HCT116 (cell line): Measurements from ENCODE around the gene SERP1. TPM values are rescaled to one million over a fixed set of nuclear protein-coding genes. Genes with fewer than 3 reads are reported as not detected.

Experiments used
- ATAC-seq: fragments of 200-7000 bp; cut with Tn5 transposase; 2 replicates; pipeline ENCODE4 v1.9.1; 2020; ENCODE audit warnings: mild to moderate bottlenecking, moderate library complexity
- BruUV-seq: library from RNA; stranded (reverse); fragments of 400-500 nt; replicated peaks from 2 replicates; lab custom pipeline; 2021; lab: Mats Ljungman, UMichigan
- CTCF ChIA-PET: fragments of 300-600 bp; sonication (Branson Sonifier 250); formaldehyde crosslinking; loops from one replicate; lab custom pipeline; 2021; ENCODE audit warnings: antibody characterized with exemption; lab: Charles Lee
- POLR2A ChIA-PET: fragments of 300-600, 350-600 bp; sonication (Branson Sonifier 250); formaldehyde crosslinking; loops from one replicate; lab custom pipeline; 2021; ENCODE audit warnings: antibody characterized with exemption; lab: Charles Lee
- RAD21 ChIA-PET, 2 experiments: fragments of 300-600 bp; sonication (Branson Sonifier 250); formaldehyde crosslinking; loops; one replicate each; lab custom pipeline; 2023; ENCODE audit warnings: low total read pairs in 2 of 2; ENCODE audit not compliant: uncharacterized antibody in 2 of 2, unreplicated experiment in 2 of 2, low non-redundant PET in 1 of 2; lab: Charles Lee
- DNase-seq: peaks from one replicate; pipeline ENCODE4 v3.0.0-alpha.2; 2010; ENCODE audit warnings: low read depth, low spot score
- H2AFZ ChIP-seq: fragments of 200-600 bp; shearing (Covaris generic), sonication (generic); 2 replicates; pipeline ENCODE4 v1.6.1; 2017; ENCODE audit warnings: low read depth, mixed run types, mixed read lengths, antibody characterized with exemption, low read length; ENCODE audit not compliant: poor library complexity, severe bottlenecking
- H3K27ac ChIP-seq: 2 replicates; pipeline ENCODE4 v1.5.1; 2012; ENCODE audit warnings: low read depth, low read length
- H3K27me3 ChIP-seq: fragments of 200-600 bp; sonication (generic); 2 replicates; pipeline ENCODE4 v1.6.1; 2016; ENCODE audit warnings: mixed run types, low read length, mixed read lengths; ENCODE audit not compliant: insufficient read depth
- H3K36me3 ChIP-seq, 2 experiments: fragments of 200-500 bp in 1 of 2; fragments of 200-600 bp in 1 of 2; sonication (Bioruptor generic) in 1 of 2; sonication (generic) in 1 of 2; 2 replicates each; pipeline versions ENCODE4 v1.5.1 to v1.6.1; 2014 to 2016; ENCODE audit warnings: low read length in 2 of 2, inconsistent platforms in 1 of 2, mixed read lengths in 1 of 2, mixed run types in 1 of 2; ENCODE audit not compliant: insufficient read depth in 2 of 2, control insufficient read depth in 1 of 2
- H3K4me1 ChIP-seq, 2 experiments: fragments of 200-600 bp in 1 of 2; sonication (generic) in 1 of 2; 2 replicates each; pipeline versions ENCODE4 v1.5.1 to v1.6.1; 2012 to 2017; ENCODE audit warnings: low read length in 2 of 2, inconsistent platforms in 1 of 2, mild to moderate bottlenecking in 1 of 2, mixed read lengths in 1 of 2, mixed run types in 1 of 2, moderate library complexity in 1 of 2; ENCODE audit not compliant: insufficient read depth in 2 of 2, control insufficient read depth in 1 of 2
- H3K4me2 ChIP-seq: fragments of 200-600 bp; sonication (generic); 2 replicates; pipeline ENCODE4 v1.6.1; 2017; ENCODE audit warnings: mixed run types, low read length, mixed read lengths
- H3K4me3 ChIP-seq, 2 experiments: fragments of 200-600 bp in 1 of 2; sonication (generic) in 1 of 2; replicated peaks in 1 of 2; 2 replicates each; pipeline ENCODE4 v1.5.1; 2011 to 2016; ENCODE audit warnings: low read length in 2 of 2, control low read depth in 1 of 2, low read depth in 1 of 2, mild to moderate bottlenecking in 1 of 2, mixed read lengths in 1 of 2, mixed run types in 1 of 2
- H3K79me2 ChIP-seq: fragments of 200-600 bp; sonication (generic); 2 replicates; pipeline ENCODE4 v1.6.1; 2017; ENCODE audit warnings: mild to moderate bottlenecking, mixed run types, low read length, moderate library complexity, mixed read lengths; ENCODE audit not compliant: insufficient read depth
- H3K9ac ChIP-seq: fragments of 200-600 bp; sonication (generic); 2 replicates; pipeline ENCODE4 v1.6.1; 2016; ENCODE audit warnings: low read length, mixed read lengths
- H3K9me2 ChIP-seq: fragments of 200-600 bp; sonication (generic), shearing (Covaris generic); 2 replicates; pipeline ENCODE4 v1.6.1; 2017; ENCODE audit warnings: mixed run types, mild to moderate bottlenecking, moderate library complexity; ENCODE audit not compliant: insufficient read depth
- H3K9me3 ChIP-seq, 2 experiments: fragments of 200-500 bp in 1 of 2; fragments of 200-600 bp in 1 of 2; sonication (Bioruptor generic) in 1 of 2; sonication (generic) in 1 of 2; 2 replicates each; pipeline ENCODE4 v1.6.1; 2014 to 2017; ENCODE audit warnings: low read length in 2 of 2, mixed read lengths in 2 of 2, inconsistent platforms in 1 of 2, low read depth in 1 of 2, mild to moderate bottlenecking in 1 of 2, mixed run types in 1 of 2, moderate library complexity in 1 of 2; ENCODE audit not compliant: control insufficient read depth in 1 of 2, insufficient read depth in 1 of 2
- H4K20me1 ChIP-seq: fragments of 200-600 bp; sonication (generic), shearing (Covaris generic); 2 replicates; pipeline ENCODE4 v1.6.1; 2017; ENCODE audit warnings: mixed run types, mild to moderate bottlenecking, moderate library complexity; ENCODE audit not compliant: insufficient read depth
- ATF3 ChIP-seq: IDR thresholded peaks from 2 replicates; pipeline ENCODE4 v1.6.1; 2012
- CBX3 ChIP-seq: IDR thresholded peaks from 2 replicates; pipeline ENCODE4 v1.6.1; 2012; ENCODE audit warnings: low read depth
- CEBPB ChIP-seq: IDR thresholded peaks from 2 replicates; pipeline ENCODE4 v1.6.1; 2012; ENCODE audit warnings: low read depth
- EGR1 ChIP-seq: IDR thresholded peaks from 2 replicates; pipeline ENCODE4 v1.6.1; 2012; ENCODE audit warnings: low read depth
- ELF1 ChIP-seq: IDR thresholded peaks from 2 replicates; pipeline ENCODE4 v1.6.1; 2012; ENCODE audit warnings: low read depth, borderline replicate concordance
- EZH2 ChIP-seq: fragments of 200-600 bp; sonication (generic); IDR thresholded peaks from 2 replicates; pipeline ENCODE4 v1.6.1; 2017; ENCODE audit warnings: antibody characterized with exemption, mixed run types
- EZH2phosphoT487 ChIP-seq: fragments of 200-600 bp; IDR thresholded peaks from 2 replicates; pipeline ENCODE4 v1.6.1; 2018; ENCODE audit warnings: antibody characterized with exemption, borderline replicate concordance
- FOSL1 ChIP-seq: IDR thresholded peaks from 2 replicates; pipeline ENCODE4 v1.6.1; 2012; ENCODE audit warnings: low read depth
- JUND ChIP-seq: IDR thresholded peaks from 2 replicates; pipeline ENCODE4 v1.6.1; 2012
- POLR2A ChIP-seq: IDR thresholded peaks from 2 replicates; pipeline ENCODE4 v1.7.0; 2011; ENCODE audit warnings: borderline replicate concordance; ENCODE audit not compliant: insufficient read depth, insufficient read length; ENCODE audit errors: extremely low read depth
- REST ChIP-seq: IDR thresholded peaks from 2 replicates; pipeline ENCODE4 v1.6.1; 2012; ENCODE audit warnings: low read depth
- SIN3A ChIP-seq: IDR thresholded peaks from 2 replicates; pipeline ENCODE4 v1.6.1; 2012; ENCODE audit warnings: low read depth
- SRF ChIP-seq: IDR thresholded peaks from 2 replicates; pipeline ENCODE4 v1.6.1; 2012; ENCODE audit warnings: low read depth
- YY1 ChIP-seq: IDR thresholded peaks from 2 replicates; pipeline ENCODE4 v1.6.1; 2011; ENCODE audit warnings: low read length, low read depth, moderate library complexity, mild to moderate bottlenecking; ENCODE audit not compliant: insufficient replicate concordance; ENCODE audit errors: extremely low read depth
- ZFX ChIP-seq: fragments of 450-650 bp; IDR thresholded peaks from 2 replicates; pipeline ENCODE4 v1.6.1; 2017
- ZNF274 ChIP-seq: fragments of 200-500 bp; sonication (Bioruptor generic); IDR thresholded peaks from 2 replicates; pipeline ENCODE4 v1.6.1; 2014; ENCODE audit warnings: mild to moderate bottlenecking, low read depth, low read length, inconsistent platforms
- intact Hi-C: fragments of 100-400 bp; cut with micrococcal nuclease; formaldehyde crosslinking; loops from 2 replicates; pipeline ENCODE4 v1.10.0; 2022
- total RNA-seq: library from RNA; stranded (reverse); gene quantifications from one replicate; pipeline ENCODE4 v1.2.1, GENCODE V29; 2021; ENCODE audit not compliant: unreplicated experiment

The SERP1 gene
- total RNA-seq, 1 experiment from 2014 or later, result 69.1 TPM

- TF ChIP-seq REST, result no peak
These were observed 35.0 kb downstream of the SERP1 start (continued) for GRCh38 chr3:150511122-150511821.

GRCh38 chr3:150509780-150510179, 36.5 kb downstream of the SERP1 start:
- CTCF ChIA-PET, result no interaction called here
- Histone ChIP-seq H3K27me3 (no peaks in the 10 kb centered on the region), H2AFZ (no peak overlapping the region), H3K9me2 (no peaks in the 10 kb centered on the region), H3K4me1 (no peaks in the 10 kb centered on the region), H3K27ac (no peak overlapping the region), H3K79me2 (no peaks in the 10 kb centered on the region), H3K9me3 (no peaks in the 10 kb centered on the region), H3K4me2 (no peak overlapping the region), H3K4me3 (no peak overlapping the region), H3K36me3 (no peaks in the 10 kb centered on the region), H3K9ac (no peak overlapping the region), H4K20me1 (no peaks in the 10 kb centered on the region)
- RAD21 ChIA-PET, result interaction anchor here in 1 of 2 experiments (0.6 kb wide), 1 partner anchor 277 kb away, joined by 3 read pairs; no protein-coding TSS in a partner anchor
- BruUV-seq, result no TSS peak
- TF ChIP-seq SIN3A (no peak), YY1 (no peak), ELF1 (no peak), CEBPB (no peak), POLR2A (no peak), EZH2phosphoT487 (no peak), ATF3 (no peak), JUND (no peak), CBX3 (no peak), ZFX (no peak), FOSL1 (no peak), REST (no peak), SRF (no peak), EGR1 (no peak), EZH2 (no peak), ZNF274 (no peak)
- DNase-seq (no peak), ATAC-seq (no peak)
- POLR2A ChIA-PET, result no interaction called here
- intact Hi-C loops, result no loop called here
